Chondrocyte (in vitro differentiated cells): Measurements from ENCODE around the gene SLC2A10. TPM values are rescaled to one million over a fixed set of nuclear protein-coding genes. Genes with fewer than 3 reads are reported as not detected.

Experiments used
- DNase-seq: peaks from one replicate; pipeline ENCODE4 v3.0.0; 2021; ENCODE audit warnings: mixed read lengths, low spot score
- H3K27ac Mint-ChIP-seq: one replicate; pipeline ENCODE4 v1.8.0; 2021; ENCODE audit warnings: mild to moderate bottlenecking, moderate library complexity, mixed read lengths; ENCODE audit not compliant: unreplicated experiment
- H3K27me3 Mint-ChIP-seq: 2 replicates; pipeline ENCODE4 v1.8.0; 2021; ENCODE audit warnings: low read depth, mixed read lengths
- H3K36me3 Mint-ChIP-seq: 2 replicates; pipeline ENCODE4 v1.8.0; 2021; ENCODE audit warnings: low read depth, mixed read lengths
- H3K4me1 Mint-ChIP-seq: 2 replicates; pipeline ENCODE4 v1.8.0; 2021; ENCODE audit warnings: low read depth, mild to moderate bottlenecking, mixed read lengths
- H3K4me3 Mint-ChIP-seq: one replicate; pipeline ENCODE4 v1.8.0; 2021; ENCODE audit warnings: mild to moderate bottlenecking, moderate library complexity, mixed read lengths; ENCODE audit not compliant: unreplicated experiment
- H3K9me3 Mint-ChIP-seq: 2 replicates; pipeline ENCODE4 v1.8.0; 2021; ENCODE audit warnings: low read depth, mixed read lengths
- CTCF ChIP-seq: fragments of 200-600 bp; sonication (generic); IDR thresholded peaks from 2 replicates; pipeline ENCODE4 v1.5.0; 2021; ENCODE audit warnings: antibody characterized with exemption, mild to moderate bottlenecking, moderate library complexity
- total RNA-seq: library from RNA; stranded (reverse); gene quantifications from 3 replicates; pipeline ENCODE4 v1.2.1, GENCODE V29; 2021

SLC2A10 gene
- total RNA-seq, 1 donor from 2014 or later: 39.6 TPM

- DNase-seq: no peak
- Mint-ChIP-seq H3K36me3 (no peaks in the 10 kb centered on the region), H3K27ac (no peak overlapping the region), H3K4me1 (peaks cover 8% of the 10 kb centered on the region), H3K4me3 (no peak overlapping the region), H3K9me3 (no peaks in the 10 kb centered on the region), H3K27me3 (peaks cover 17% of the 10 kb centered on the region)
- TF ChIP-seq CTCF: peak; percentile 99
These were observed 48.6 kb downstream of the SLC2A10 start for GRCh38 chr20:46757754-46758678.

- no peak overlapping the region for H3K27ac Mint-ChIP-seq
- no peak for TF ChIP-seq CTCF
- peaks cover 7% of the 10 kb centered on the region for H3K4me1 Mint-ChIP-seq
- no peak for DNase-seq
- H3K27me3 Mint-ChIP-seq: peaks cover 18% of the 10 kb centered on the region
- no peaks in the 10 kb centered on the region for H3K9me3 Mint-ChIP-seq
- H3K4me3 Mint-ChIP-seq: no peak overlapping the region
- no peaks in the 10 kb centered on the region for H3K36me3 Mint-ChIP-seq
These were observed 49.6 kb downstream of the SLC2A10 start for GRCh38 chr20:46758929-46759669.

- Mint-ChIP-seq H3K27ac (no peak overlapping the region), H3K36me3 (no peaks in the 10 kb centered on the region), H3K27me3 (peaks cover 25% of the 10 kb centered on the region), H3K4me3 (no peak overlapping the region), H3K4me1 (peaks cover 7% of the 10 kb centered on the region), H3K9me3 (no peaks in the 10 kb centered on the region)
- no peak for TF ChIP-seq CTCF
- DNase-seq: no peak
These were observed 52.1 kb downstream of the SLC2A10 start for GRCh38 chr20:46761566-46761965.

- Mint-ChIP-seq H3K27ac (no peak overlapping the region), H3K9me3 (no peaks in the 10 kb centered on the region), H3K4me1 (no peaks in the 10 kb centered on the region), H3K27me3 (peaks cover 28% of the 10 kb centered on the region), H3K4me3 (no peak overlapping the region), H3K36me3 (no peaks in the 10 kb centered on the region)
- TF ChIP-seq CTCF: no peak
- DNase-seq: no peak
These were observed 54.6 kb downstream of the SLC2A10 start for GRCh38 chr20:46764068-46764467.

- Mint-ChIP-seq H3K4me1 (peaks cover 3% of the 10 kb centered on the region), H3K9me3 (no peaks in the 10 kb centered on the region), H3K27me3 (peaks cover 28% of the 10 kb centered on the region), H3K27ac (no peak overlapping the region), H3K36me3 (no peaks in the 10 kb centered on the region), H3K4me3 (no peak overlapping the region)
- no peak for TF ChIP-seq CTCF
- DNase-seq: no peak
These were observed 56.2 kb downstream of the SLC2A10 start for GRCh38 chr20:46765506-46766120.
